SU-DHL-6 (cell line): ENCODE measurements around the gene MPV17L2.

Experiments used
- EZH2phosphoT487 ChIP-seq: fragments of 200-600 bp; sonication (generic), shearing (Covaris generic); conservative IDR thresholded peaks from 2 replicates; pipeline ENCODE4 v1.6.1; 2018; ENCODE audit warnings: mild to moderate bottlenecking, antibody characterized with exemption, low read length, moderate library complexity, mixed read lengths
- TF ChIP-seq, protein P1 (sequence below): fragments of 200-600 bp; sonication (generic); IDR thresholded peaks from one replicate; pipeline ENCODE4 v1.5.1; 2017; ENCODE audit warnings: antibody characterized with exemption, mild to moderate bottlenecking, low read length, moderate library complexity; ENCODE audit not compliant: insufficient read depth, poor library complexity, severe bottlenecking

DNA sequence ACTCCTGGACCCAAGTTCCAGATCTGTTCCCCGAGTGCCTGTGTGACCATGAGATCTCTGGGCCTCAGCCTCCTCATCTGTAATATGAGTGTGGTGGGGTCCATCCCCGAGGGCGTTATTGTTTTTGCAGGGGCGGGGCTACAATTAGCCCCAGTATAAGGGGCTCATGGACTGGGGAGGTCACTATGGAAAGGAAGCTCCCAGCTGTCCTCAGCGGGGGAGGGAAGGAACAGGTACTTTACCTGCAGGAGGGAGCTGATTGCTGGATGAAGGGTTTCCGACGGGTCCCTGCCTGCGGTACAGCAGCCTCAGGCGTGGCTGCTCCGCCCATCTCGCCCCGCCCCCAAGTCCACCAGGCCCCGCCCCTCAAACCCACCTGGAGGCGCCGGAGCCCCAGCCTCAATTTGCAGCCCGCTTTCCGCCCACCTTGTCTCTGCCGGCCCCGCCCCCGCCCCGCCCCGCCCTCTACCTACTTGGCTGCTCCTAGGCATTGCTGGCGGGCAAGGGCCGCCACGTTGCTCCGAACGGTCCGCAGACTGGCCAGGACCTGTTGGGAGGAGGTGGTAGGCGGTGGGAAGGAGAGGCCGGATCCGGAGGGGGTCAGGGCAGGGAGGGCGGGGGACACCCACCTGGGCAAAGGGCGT is 27.7 kb downstream of the MPV17L2 start:
- TF ChIP-seq, protein P1, sequence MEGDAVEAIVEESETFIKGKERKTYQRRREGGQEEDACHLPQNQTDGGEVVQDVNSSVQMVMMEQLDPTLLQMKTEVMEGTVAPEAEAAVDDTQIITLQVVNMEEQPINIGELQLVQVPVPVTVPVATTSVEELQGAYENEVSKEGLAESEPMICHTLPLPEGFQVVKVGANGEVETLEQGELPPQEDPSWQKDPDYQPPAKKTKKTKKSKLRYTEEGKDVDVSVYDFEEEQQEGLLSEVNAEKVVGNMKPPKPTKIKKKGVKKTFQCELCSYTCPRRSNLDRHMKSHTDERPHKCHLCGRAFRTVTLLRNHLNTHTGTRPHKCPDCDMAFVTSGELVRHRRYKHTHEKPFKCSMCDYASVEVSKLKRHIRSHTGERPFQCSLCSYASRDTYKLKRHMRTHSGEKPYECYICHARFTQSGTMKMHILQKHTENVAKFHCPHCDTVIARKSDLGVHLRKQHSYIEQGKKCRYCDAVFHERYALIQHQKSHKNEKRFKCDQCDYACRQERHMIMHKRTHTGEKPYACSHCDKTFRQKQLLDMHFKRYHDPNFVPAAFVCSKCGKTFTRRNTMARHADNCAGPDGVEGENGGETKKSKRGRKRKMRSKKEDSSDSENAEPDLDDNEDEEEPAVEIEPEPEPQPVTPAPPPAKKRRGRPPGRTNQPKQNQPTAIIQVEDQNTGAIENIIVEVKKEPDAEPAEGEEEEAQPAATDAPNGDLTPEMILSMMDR, result no peak
- no peak for TF ChIP-seq EZH2phosphoT487
